ENCODE data around the gene AKT2. TPM values are rescaled to one million over a fixed set of nuclear protein-coding genes. Genes with fewer than 3 reads are reported as not detected.

Gene AKT2
- total and polyA plus RNA-seq, 2 experiments from 2014 or later = 60.1 to 193 TPM

- H3K36me3 ChIP-seq = no peaks in the 10 kb centered on the region
- no peaks in the 10 kb centered on the region for H3K4me1 ChIP-seq (ENCODE audit: low read depth)
- H3K27ac ChIP-seq = no peak overlapping the region
- TF ChIP-seq, protein P1, sequence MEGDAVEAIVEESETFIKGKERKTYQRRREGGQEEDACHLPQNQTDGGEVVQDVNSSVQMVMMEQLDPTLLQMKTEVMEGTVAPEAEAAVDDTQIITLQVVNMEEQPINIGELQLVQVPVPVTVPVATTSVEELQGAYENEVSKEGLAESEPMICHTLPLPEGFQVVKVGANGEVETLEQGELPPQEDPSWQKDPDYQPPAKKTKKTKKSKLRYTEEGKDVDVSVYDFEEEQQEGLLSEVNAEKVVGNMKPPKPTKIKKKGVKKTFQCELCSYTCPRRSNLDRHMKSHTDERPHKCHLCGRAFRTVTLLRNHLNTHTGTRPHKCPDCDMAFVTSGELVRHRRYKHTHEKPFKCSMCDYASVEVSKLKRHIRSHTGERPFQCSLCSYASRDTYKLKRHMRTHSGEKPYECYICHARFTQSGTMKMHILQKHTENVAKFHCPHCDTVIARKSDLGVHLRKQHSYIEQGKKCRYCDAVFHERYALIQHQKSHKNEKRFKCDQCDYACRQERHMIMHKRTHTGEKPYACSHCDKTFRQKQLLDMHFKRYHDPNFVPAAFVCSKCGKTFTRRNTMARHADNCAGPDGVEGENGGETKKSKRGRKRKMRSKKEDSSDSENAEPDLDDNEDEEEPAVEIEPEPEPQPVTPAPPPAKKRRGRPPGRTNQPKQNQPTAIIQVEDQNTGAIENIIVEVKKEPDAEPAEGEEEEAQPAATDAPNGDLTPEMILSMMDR (IDR thresholded peaks at IDR 0.05; ENCODE audit: low read depth, low read length) = no peak
- no peak overlapping the region for H3K4me3 ChIP-seq
- no peaks in the 10 kb centered on the region for H3K9me3 ChIP-seq (ENCODE audit: low read depth)
- H3K27me3 ChIP-seq = no peaks in the 10 kb centered on the region
- no peak for DNase-seq (ENCODE audit: low read depth in 1 of 2, low spot score in 1 of 2)
These were observed 24.5 kb upstream of the AKT2 start for GRCh38 chr19:40309666-40310065.

GRCh38 chr19:40305403-40305802 lies 20.3 kb upstream of the AKT2 start:
- no peak overlapping the region for H3K27ac ChIP-seq
- TF ChIP-seq, protein P1 (IDR thresholded peaks at IDR 0.05; ENCODE audit: low read depth, low read length) = peak; percentile 73
- no peaks in the 10 kb centered on the region for H3K4me1 ChIP-seq (ENCODE audit: low read depth)
- peak; percentile 89 to 95 for DNase-seq (ENCODE audit: low read depth in 1 of 2, low spot score in 1 of 2)
- no peaks in the 10 kb centered on the region for H3K27me3 ChIP-seq
- H3K9me3 ChIP-seq (ENCODE audit: low read depth) = no peaks in the 10 kb centered on the region
- H3K36me3 ChIP-seq = no peaks in the 10 kb centered on the region
- H3K4me3 ChIP-seq = no peak overlapping the region

DNA sequence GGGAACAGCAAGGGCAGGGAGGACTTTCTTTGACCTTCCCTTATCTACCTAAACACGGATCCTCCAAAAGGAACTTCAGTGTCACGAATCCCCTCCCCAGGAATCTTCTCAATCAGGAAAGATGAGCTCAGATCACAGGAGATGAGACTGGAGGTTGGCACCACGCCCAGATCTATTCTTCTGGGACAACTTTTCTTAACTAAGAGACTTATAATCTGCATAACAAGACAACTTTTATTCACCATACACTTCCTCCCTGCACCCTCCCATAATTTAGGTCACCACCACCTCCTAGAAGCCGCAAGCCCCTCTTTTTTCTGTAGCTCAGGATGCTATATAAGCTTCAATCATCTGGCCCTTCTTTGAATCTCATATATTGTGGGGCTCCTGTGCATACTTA lies 19.2 kb upstream of the AKT2 start:
- DNase-seq (ENCODE audit: low read depth in 1 of 2, low spot score in 1 of 2) = no peak
- TF ChIP-seq, protein P1 (IDR thresholded peaks at IDR 0.05; ENCODE audit: low read depth, low read length) = no peak
- no peak overlapping the region for H3K27ac ChIP-seq

GRCh38 chr19:40303765-40304164 lies 18.6 kb upstream of the AKT2 start:
- TF ChIP-seq, protein P1 (IDR thresholded peaks at IDR 0.05; ENCODE audit: low read depth, low read length) = no peak
- DNase-seq (ENCODE audit: low read depth in 1 of 2, low spot score in 1 of 2) = no peak

More for the DNA sequence above, 19.2 kb upstream of the AKT2 start:
- no peak overlapping the region for H3K4me3 ChIP-seq
- no peaks in the 10 kb centered on the region for H3K36me3 ChIP-seq
- no peaks in the 10 kb centered on the region for H3K9me3 ChIP-seq (ENCODE audit: low read depth)
- H3K4me1 ChIP-seq (ENCODE audit: low read depth) = no peaks in the 10 kb centered on the region
- no peaks in the 10 kb centered on the region for H3K27me3 ChIP-seq

DNA sequence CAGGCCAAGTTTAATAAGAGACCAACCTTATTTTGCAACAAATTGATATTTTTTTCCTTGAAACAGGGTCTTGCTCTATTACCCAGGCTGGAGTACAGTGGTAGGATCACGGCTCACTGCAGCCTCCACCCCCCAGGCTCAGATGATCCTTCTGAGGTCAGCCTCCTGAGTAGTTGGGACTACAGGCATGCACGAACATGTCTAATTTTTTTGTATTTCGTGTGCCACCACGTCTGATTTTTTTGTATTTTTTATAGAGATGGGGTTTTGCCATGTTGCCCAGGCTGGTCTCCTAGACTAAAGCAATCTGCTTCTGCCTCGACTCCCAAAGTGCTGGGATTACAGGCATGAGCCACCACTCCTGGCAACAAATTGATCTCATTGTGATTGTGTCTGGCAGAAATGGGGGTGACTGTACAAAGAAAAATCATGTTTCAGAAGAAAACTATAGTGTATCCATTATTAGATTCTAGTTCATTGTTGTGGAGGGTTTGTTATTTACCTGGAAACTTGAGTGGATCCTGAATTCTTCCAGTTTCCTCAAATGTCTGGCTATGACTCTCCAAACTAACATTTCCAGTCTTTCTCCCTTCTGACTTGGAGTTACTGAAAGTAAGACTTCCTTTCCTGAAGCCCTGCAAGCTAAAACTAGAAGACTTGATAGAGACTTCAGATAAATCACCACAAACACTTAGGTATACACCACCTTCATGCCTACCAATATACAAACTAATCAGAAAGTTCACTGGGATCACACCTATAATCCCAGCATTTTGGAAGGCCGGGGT lies 17.3 kb upstream of the AKT2 start:
- Histone ChIP-seq H3K4me3 (no peak overlapping the region), H3K9me3 (ENCODE audit: low read depth) (no peaks in the 10 kb centered on the region), H3K27ac (no peak overlapping the region), H3K27me3 (no peaks in the 10 kb centered on the region), H3K36me3 (no peaks in the 10 kb centered on the region), H3K4me1 (ENCODE audit: low read depth) (no peaks in the 10 kb centered on the region)
- no peak for DNase-seq (ENCODE audit: low read depth in 1 of 2, low spot score in 1 of 2)
- TF ChIP-seq, protein P1 (IDR thresholded peaks at IDR 0.05; ENCODE audit: low read depth, low read length) = no peak

More at GRCh38 chr19:40303765-40304164, 18.6 kb upstream of the AKT2 start:
- no peaks in the 10 kb centered on the region for H3K27me3 ChIP-seq
- H3K4me1 ChIP-seq (ENCODE audit: low read depth) = no peaks in the 10 kb centered on the region
- no peaks in the 10 kb centered on the region for H3K36me3 ChIP-seq
- H3K4me3 ChIP-seq = no peak overlapping the region
- no peak overlapping the region for H3K27ac ChIP-seq
- no peaks in the 10 kb centered on the region for H3K9me3 ChIP-seq (ENCODE audit: low read depth)
